A549 treated with DMSO at 1 μM for 4 hours (cell line): Measurements from ENCODE around the gene CRTAC1. TPM values are rescaled to one million over a fixed set of nuclear protein-coding genes. Genes with fewer than 3 reads are reported as not detected.

ENCODE experiments used
- total RNA-seq: library from RNA; stranded (reverse); fragments of 200-300 nt; extraction: Qiagen RNA extraction; gene quantifications from 5 replicates; pipeline ENCODE4 v1.2.3, GENCODE V29; 2022; ENCODE audit warnings: low read depth

CRTAC1 gene
- total RNA-seq: 0.87 to 1.8 TPM (median 1.4 TPM) in 5 replicates

DNA sequence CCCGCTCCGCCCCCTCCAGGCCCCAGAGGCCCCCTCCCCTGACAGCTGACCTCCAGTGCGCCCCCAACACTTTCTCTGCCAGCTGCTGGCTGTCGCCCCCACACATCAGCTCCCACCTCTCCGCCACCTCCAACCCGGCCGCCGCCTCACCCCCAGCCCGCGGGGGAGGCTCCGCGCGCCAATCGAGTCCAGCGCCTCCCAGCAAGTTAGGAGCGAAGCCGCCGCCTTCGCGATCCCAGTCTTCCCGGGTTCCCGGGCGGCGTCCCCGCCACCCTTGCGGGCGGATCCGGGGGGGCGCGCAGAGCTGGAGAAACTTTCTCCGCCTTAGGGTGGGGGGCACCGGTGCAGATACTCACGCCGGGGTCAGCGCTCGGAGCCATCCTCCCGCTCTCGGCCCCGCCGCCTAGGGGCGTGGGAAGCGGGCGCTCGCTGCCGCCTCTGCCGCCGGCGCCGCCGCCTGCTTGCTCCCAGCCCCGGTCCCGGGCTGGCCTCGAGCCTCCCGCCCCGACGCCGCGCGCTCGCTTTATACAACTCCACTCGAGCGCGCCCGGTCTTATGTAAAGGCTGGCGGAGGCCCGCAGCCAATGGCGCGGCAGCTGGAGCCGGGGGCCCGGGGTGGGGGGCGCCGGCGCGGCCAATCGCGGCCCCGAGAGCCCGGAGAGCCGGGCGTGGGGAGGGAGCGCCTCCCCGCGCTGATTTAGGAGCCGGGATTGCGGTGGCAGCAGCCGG is at the start of gene CRTAC1:
CRTAC1 (minus strand) TSS at position 529 of the 729 bp plus-strand sequence; CDS start at position 380, 149 bp downstream.

GRCh38 chr10:97849687-97850402 is 180.6 kb downstream of the CRTAC1 start, which contains the start of gene GOLGA7B:
Gene GOLGA7B, plus strand, starts transcription at chr10:97849843. Its CDS starts 461 bp downstream, at chr10:97850304.

Other genes starting within 250 kb of the CRTAC1 start
- 4.2 to 5.5 TPM (median 5.1 TPM) in 5 replicates for gene GOLGA7B, start 180.8 kb downstream of the CRTAC1 start, total RNA-seq
- 14.2 to 16.3 TPM (median 15.4 TPM) in 5 replicates for gene R3HCC1L, start 104.0 kb upstream of the CRTAC1 start, total RNA-seq
- 1.3 to 1.7 TPM (median 1.5 TPM) in 5 replicates for gene LOXL4, start 237.6 kb upstream of the CRTAC1 start, total RNA-seq